Erythroblast (primary cell): ENCODE results near the gene TOMM6.

ENCODE experiments used
- GATA1 ChIP-seq: IDR thresholded peaks from 2 replicates; pipeline ENCODE4 v1.6.1; 2011; ENCODE audit warnings: low read depth, mild to moderate bottlenecking, control low read depth, low read length, moderate library complexity
- POLR2A ChIP-seq: IDR thresholded peaks from 2 replicates; pipeline ENCODE4 v1.6.1; 2011; ENCODE audit warnings: mild to moderate bottlenecking, low read length

DNA sequence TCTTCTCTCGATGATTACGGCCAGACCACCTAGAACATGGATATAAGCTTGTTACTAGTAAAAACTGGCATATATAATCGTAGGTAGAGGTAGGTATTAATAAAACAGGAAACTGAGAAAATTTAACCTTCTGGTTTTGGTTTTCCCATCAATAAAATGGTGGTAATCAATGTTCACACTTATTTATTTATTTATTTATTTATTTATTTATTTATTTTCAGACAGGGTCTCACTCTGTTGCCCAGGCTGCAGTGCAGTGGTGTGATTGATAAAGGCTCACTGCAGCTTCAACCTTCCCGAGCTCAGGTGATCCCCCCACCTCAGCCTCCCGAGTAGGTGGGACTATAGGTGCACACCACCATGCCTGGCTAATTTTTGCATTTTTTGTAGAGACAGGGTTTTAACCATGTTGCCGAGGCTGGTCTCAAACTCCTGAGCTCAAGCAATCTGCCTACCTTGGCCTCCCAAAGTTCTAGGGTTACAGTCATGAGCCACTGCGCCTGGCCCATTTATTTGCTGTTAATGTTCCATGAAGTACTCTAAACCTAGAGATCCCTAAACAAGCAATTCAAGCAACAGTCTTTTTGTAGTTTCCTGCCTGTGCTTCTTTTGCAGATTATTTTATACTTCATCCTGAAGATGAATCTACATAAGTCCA is 11.5 kb downstream of the TOMM6 start:
- TF ChIP-seq POLR2A (no peak), GATA1 (no peak)
